Testis (tissue), 3 donors: ENCODE data around the gene MARCHF9. TPM values are rescaled to one million over a fixed set of nuclear protein-coding genes. Genes with fewer than 3 reads are reported as not detected.
A peak's percentile ranks its signal among the peaks of the same experiment; 100 is the strongest.

Experiments
- DNase-seq: peaks from one replicate; pipeline ENCODE4 v3.0.0-alpha.2; 2019
- H3K27ac ChIP-seq, 2 donors: fragments of 200-600 bp; sonication (generic); one replicate each; pipeline ENCODE4 v1.5.1; 2019
- H3K27me3 ChIP-seq: fragments of 200-600 bp; sonication (generic); one replicate; pipeline ENCODE4 v1.5.1; 2019
- H3K36me3 ChIP-seq: fragments of 200-600 bp; sonication (generic); one replicate; pipeline ENCODE4 v1.5.1; 2017; ENCODE audit warnings: low read depth; ENCODE audit errors: missing control alignments
- H3K4me1 ChIP-seq: fragments of 200-600 bp; sonication (generic); one replicate; pipeline ENCODE4 v1.5.1; 2019
- H3K4me3 ChIP-seq, 2 donors: fragments of 200-600 bp; sonication (generic); one replicate each; pipeline ENCODE4 v1.5.1; 2017 to 2019
- H3K9me3 ChIP-seq: fragments of 200-600 bp; sonication (generic); one replicate; pipeline ENCODE4 v1.5.1; 2017
- CTCF ChIP-seq, 3 experiments: fragments of 450-650 bp in 2 of 3; fragments of 200-600 bp in 1 of 3; sonication (generic) in 1 of 3; IDR thresholded peaks; one replicate each; pipeline ENCODE4 v1.5.1; 2016 to 2019; ENCODE audit warnings: antibody characterized with exemption in 3 of 3, mild to moderate bottlenecking in 2 of 3, moderate library complexity in 1 of 3
- POLR2A ChIP-seq: fragments of 450-650 bp; IDR thresholded peaks from one replicate; pipeline ENCODE4 v1.6.1; 2017; ENCODE audit warnings: antibody characterized with exemption, mild to moderate bottlenecking, moderate library complexity
- WGBS, 2 donors: methylation state at CpG; one replicate each; pipeline ENCODE4 v1.1.5; 2018; 5-methylcytosine and 5-hydroxymethylcytosine counted together
- intact Hi-C: fragments of 100-400 bp; cut with DNase I; formaldehyde crosslinking; loops from one replicate; pipeline ENCODE4 v1.15.1; 2023; ENCODE audit warnings: low total_unique reads
- polyA plus RNA-seq: library from polyadenylated mRNA; stranded (reverse); fragments of 350-450 nt; fragmentation: Illumina TruSeq; extraction: RNeasy Lipid Tissue Mini Kit (QIAGEN cat#74804); gene quantifications from one replicate; pipeline ENCODE4 v1.2.3, GENCODE V29; 2014; ENCODE audit warnings: low read depth, low replicate concordance; ENCODE audit not compliant: insufficient read depth
- total RNA-seq, 2 donors: library from RNA; depleted of rRNA; stranded (reverse); fragments of >200 nt; gene quantifications; one replicate each; pipeline ENCODE4 v1.2.3, GENCODE V29; 2016

MARCHF9 gene
- total and polyA plus RNA-seq, 3 donors from 2014 or later = 8.4 to 15.1 (median 9.2) TPM

GRCh38 chr12:57767876-57768275 is 13.0 kb downstream of the MARCHF9 start:
- intact Hi-C loops = no loop called here
- H3K27me3 ChIP-seq = no peaks in the 10 kb centered on the region

GRCh38 chr12:57769594-57769993 is 14.7 kb downstream of the MARCHF9 start:
- H3K36me3 ChIP-seq = no peaks in the 10 kb centered on the region
- no peak overlapping the region for H3K27ac ChIP-seq
- WGBS, 2 donors = 93 to 97% methylated on average over 10 to 11 of the region's 11 CpGs
- TF ChIP-seq CTCF (IDR thresholded peaks at IDR 0.05) = no peak
- peaks cover 27% of the 10 kb centered on the region for H3K4me1 ChIP-seq
- no peaks in the 10 kb centered on the region for H3K9me3 ChIP-seq
- H3K4me3 ChIP-seq = no peak overlapping the region
- no peaks in the 10 kb centered on the region for H3K27me3 ChIP-seq
- DNase-seq = no peak
- intact Hi-C loops = no loop called here

More at GRCh38 chr12:57767876-57768275, 13.0 kb downstream of the MARCHF9 start:
- Histone ChIP-seq H3K9me3 (no peaks in the 10 kb centered on the region), H3K4me1 (peaks cover 27% of the 10 kb centered on the region), H3K36me3 (no peaks in the 10 kb centered on the region), H3K4me3 (no peak overlapping the region), H3K27ac (no peak overlapping the region)
- no peak for DNase-seq
- TF ChIP-seq POLR2A (no peak), CTCF (IDR thresholded peaks at IDR 0.05) (no peak)
- WGBS, 2 donors = 87 to 97% methylated on average over 3 of the region's 3 CpGs

- Histone ChIP-seq H3K9me3 (no peaks in the 10 kb centered on the region), H3K36me3 (no peaks in the 10 kb centered on the region), H3K27me3 (no peaks in the 10 kb centered on the region), H3K4me1 (peaks cover 17% of the 10 kb centered on the region), H3K4me3 (no peak overlapping the region), H3K27ac (no peak overlapping the region)
- 58 to 77% methylated on average over 4 of the region's 4 CpGs for WGBS, 2 donors
- intact Hi-C loops = no loop called here
- DNase-seq = no peak
- TF ChIP-seq CTCF (IDR thresholded peaks at IDR 0.05) (no peak), POLR2A (no peak)
Measured at GRCh38 chr12:57770734-57771133, 15.8 kb downstream of the MARCHF9 start.

- DNase-seq = peak; percentile 95
- peak overlapping the region; percentile 69 to 85 for H3K27ac ChIP-seq
- no peaks in the 10 kb centered on the region for H3K36me3 ChIP-seq
- no peak for TF ChIP-seq CTCF (IDR thresholded peaks at IDR 0.05)
- no peak for TF ChIP-seq POLR2A
- H3K9me3 ChIP-seq = no peaks in the 10 kb centered on the region
- intact Hi-C loops = no loop called here
- H3K4me3 ChIP-seq = peak overlapping the region; percentile 80 to 85
- peaks cover 11% of the 10 kb centered on the region for H3K4me1 ChIP-seq
- WGBS, 2 donors = 2% methylated on average over 16 of the region's 16 CpGs
- no peaks in the 10 kb centered on the region for H3K27me3 ChIP-seq
Measured at GRCh38 chr12:57771236-57771872, 16.5 kb downstream of the MARCHF9 start.

GRCh38 chr12:57771873-57772428 is 17.0 kb downstream of the MARCHF9 start, which contains the start of gene METTL1:
Gene METTL1, minus strand, starts transcription at chr12:57772105. Its CDS starts 22 bp downstream, at chr12:57772083.
- intact Hi-C loops = no loop called here
- Histone ChIP-seq H3K4me1 (peaks cover 5% of the 10 kb centered on the region), H3K9me3 (no peaks in the 10 kb centered on the region), H3K4me3 (peak within 1 kb of the TSS; percentile 80 to 85), H3K27me3 (no peaks in the 10 kb centered on the region), H3K36me3 (no peaks in the 10 kb centered on the region), H3K27ac (peak within 1 kb of the TSS; percentile 69 to 85)
- 0 to 2% methylated on average over 8 to 27 of the region's 28 CpGs for WGBS, 2 donors
- TF ChIP-seq CTCF (IDR thresholded peaks at IDR 0.05) = peak in 1 of 3 experiments; percentile 29
- no peak for TF ChIP-seq POLR2A
- DNase-seq = peak; percentile 99
